Adrenal gland (tissue), 12 donors: ENCODE data around the gene TM9SF2. TPM values are rescaled to one million over a fixed set of nuclear protein-coding genes. Genes with fewer than 3 reads are reported as not detected.
A peak's percentile ranks its signal among the peaks of the same experiment; 100 is the strongest.

Source experiments
- DNase-seq, 7 donors: peaks; one replicate each; pipeline ENCODE4 v3.0.0-alpha.2; 2019 to 2020
- H3K27ac ChIP-seq, 5 donors: fragments of 200-600 bp; sonication (generic) in 4 of 5; 1 replicate in 3 of 5; 2 replicates in 2 of 5; pipeline versions ENCODE4 v1.5.1 to v1.8.0; 2016 to 2020; ENCODE audit warnings: mild to moderate bottlenecking in 1 of 5
- H3K27me3 ChIP-seq: fragments of 200-600 bp; 2 replicates; pipeline ENCODE4 v1.8.0; 2021
- H3K36me3 ChIP-seq, 2 donors: fragments of 200-600 bp; replicated peaks in 1 of 2; 1 replicate in 1 of 2; 2 replicates in 1 of 2; pipeline versions ENCODE4 v1.5.1 to v1.8.0; 2018 to 2022
- H3K4me1 ChIP-seq, 2 donors: fragments of 200-600 bp; replicated peaks in 1 of 2; 1 replicate in 1 of 2; 2 replicates in 1 of 2; pipeline versions ENCODE4 v1.5.1 to v1.8.0; 2018 to 2021
- H3K4me3 ChIP-seq, 4 donors: fragments of 200-600 bp; sonication (generic) in 3 of 4; one replicate each; pipeline ENCODE4 v1.5.1; 2016 to 2018
- H3K9me3 ChIP-seq, 3 donors: fragments of 200-600 bp; sonication (generic) in 1 of 3; replicated peaks in 1 of 3; 1 replicate in 2 of 3; 2 replicates in 1 of 3; pipeline versions ENCODE4 v1.5.1 to v1.8.0; 2016 to 2021
- CTCF ChIP-seq, 6 experiments: fragments of 450-650 bp in 4 of 6; fragments of 200-600 bp in 2 of 6; sonication (generic) in 1 of 6; IDR thresholded peaks; 1 replicate in 5 of 6; 2 replicates in 1 of 6; pipeline versions ENCODE4 v1.5.1 to v1.8.0; 2016 to 2021; ENCODE audit warnings: antibody characterized with exemption in 6 of 6, mild to moderate bottlenecking in 2 of 6, moderate library complexity in 1 of 6
- POLR2A ChIP-seq, 2 donors: fragments of 450-650 bp; IDR thresholded peaks; one replicate each; pipeline ENCODE4 v1.6.1; 2017; ENCODE audit warnings: antibody characterized with exemption in 2 of 2, mild to moderate bottlenecking in 2 of 2, moderate library complexity in 1 of 2
- WGBS, 4 donors: extraction: QIAGEN DNeasy Blood & Tissue Kit in 2 of 4; methylation state at CpG; one replicate each; pipeline versions ENCODE4 v1.1.5 to v1.1.7; 2013 to 2017; 5-methylcytosine and 5-hydroxymethylcytosine counted together
- intact Hi-C, 2 donors: fragments of 100-400 bp; cut with DNase I; formaldehyde crosslinking; loops; one replicate each; pipeline versions ENCODE4 v1.14.1 to v1.15.0; 2022 to 2023
- polyA plus RNA-seq, 3 donors: library from polyadenylated mRNA; stranded (reverse); fragments of 200-250 nt in 2 of 3; fragments of 350-450 nt in 1 of 3; fragmentation: Illumina TruSeq in 1 of 3; extraction: RNeasy Lipid Tissue Mini Kit (QIAGEN cat#74804) in 1 of 3; gene quantifications; one replicate each; pipeline ENCODE4 v1.2.3, GENCODE V29; 2013 to 2014
- total RNA-seq, 9 donors: library from RNA; depleted of rRNA in 4 of 9; stranded (reverse); fragments of >200 nt in 4 of 9; fragments of 120-200 nt in 1 of 9; fragmentation: NEBNext Ultra II Directional in 1 of 9; extraction: Animal tissue kit (Norgen Biotek cat#: 25700) in 1 of 9; gene quantifications; one replicate each; pipeline versions ENCODE4 v1.1.0 to v1.2.4, GENCODE V29; 2013 to 2023
- donor health status: healthy with polysubstance abuse.
- donor health status: Bipolar disorder and iron deficiency.
- donor health status: DM: yes; HTN: yes; CAD: no.
- donor health status: DM: no; HTN: no; CAD: no.
- donor health status: DM: no; HTN: no; CAD: no.
- donor health status: DM: yes; HTN: yes; CAD: no.

Gene TM9SF2
- total and polyA plus RNA-seq, 12 donors: 22.7 to 153 (median 113) TPM

DNA sequence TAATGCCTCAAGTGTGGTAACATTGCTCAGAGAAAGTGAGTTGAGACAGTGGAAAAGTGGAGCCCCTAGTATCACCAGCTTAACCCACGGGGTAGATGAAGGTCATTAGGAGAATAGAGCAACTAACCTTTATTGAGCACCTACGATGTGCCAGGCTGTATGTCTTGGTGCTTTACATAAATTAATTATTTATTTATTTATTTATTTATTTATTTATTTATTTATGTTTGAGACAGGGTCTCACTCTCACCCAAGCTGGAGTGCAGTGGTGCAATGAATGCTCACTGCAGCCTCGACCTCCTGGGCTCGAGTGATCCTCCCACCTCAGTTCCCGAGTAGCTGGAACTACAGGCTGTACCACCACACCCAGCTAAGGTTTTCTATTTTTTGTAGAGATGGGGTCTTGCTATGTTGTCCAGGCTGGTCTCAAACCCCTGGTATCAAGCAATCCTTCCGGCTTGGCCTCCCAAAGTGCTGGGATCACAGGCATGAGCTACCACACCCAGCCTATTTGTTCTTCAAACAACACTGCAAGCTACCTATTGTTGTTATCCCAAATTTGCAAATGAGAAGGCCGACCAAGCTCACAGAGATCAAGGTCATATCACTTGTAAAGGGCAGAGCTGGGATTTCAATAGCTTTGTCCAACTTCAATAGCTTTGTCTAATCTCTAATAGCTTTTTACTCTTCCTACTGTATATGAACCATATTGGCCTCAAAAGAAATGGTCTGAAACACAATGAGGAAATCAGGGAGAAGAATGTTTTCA lies 79.4 kb downstream of the TM9SF2 start:
- TF ChIP-seq CTCF (IDR thresholded peaks at IDR 0.05) (no peak), POLR2A (IDR thresholded peaks at IDR 0.05) (no peak)
- Histone ChIP-seq H3K27ac (no peak overlapping the region), H3K4me3 (no peak overlapping the region), H3K27me3 (no peaks in the 10 kb centered on the region), H3K4me1 (peaks cover 0 to 7% of the 10 kb centered on the region in 2 donors), H3K9me3 (no peaks in the 10 kb centered on the region), H3K36me3 (no peaks in the 10 kb centered on the region)
- DNase-seq: no peak
- 86 to 90% (median 88%) methylated on average over 7 of the region's 7 CpGs for WGBS, 4 donors
- intact Hi-C loops: no loop called here

DNA sequence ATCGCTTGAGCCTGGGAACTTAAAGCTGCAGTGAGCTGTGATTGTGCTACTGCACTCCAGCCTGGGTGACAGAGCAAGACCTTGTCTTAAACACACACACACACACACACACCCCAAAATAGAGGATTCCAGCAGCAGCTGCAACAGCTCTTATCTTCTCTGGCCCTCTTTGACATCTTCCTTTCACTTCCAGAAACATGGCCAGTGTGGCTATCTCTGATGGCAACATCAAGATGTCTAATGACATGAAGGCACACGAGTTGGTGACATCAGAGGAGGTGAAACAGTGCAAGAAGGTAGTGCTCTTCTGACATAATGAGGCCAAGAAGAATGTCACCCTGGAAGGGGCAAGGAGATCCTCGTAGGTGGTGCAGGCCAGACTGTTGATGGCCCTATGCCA lies 81.2 kb downstream of the TM9SF2 start:
- DNase-seq: peak in 1 of 7 donors; percentile 40
- intact Hi-C loops: no loop called here
- Histone ChIP-seq H3K36me3 (no peaks in the 10 kb centered on the region), H3K4me1 (peaks cover 0 to 7% of the 10 kb centered on the region in 2 donors), H3K27ac (no peak overlapping the region), H3K4me3 (no peak overlapping the region), H3K9me3 (no peaks in the 10 kb centered on the region), H3K27me3 (no peaks in the 10 kb centered on the region)
- WGBS, 4 donors: 55 to 91% (median 71%) methylated on average over 2 to 3 of the region's 3 CpGs
- no peak for TF ChIP-seq CTCF (IDR thresholded peaks at IDR 0.05)
- TF ChIP-seq POLR2A (IDR thresholded peaks at IDR 0.05): no peak

DNA sequence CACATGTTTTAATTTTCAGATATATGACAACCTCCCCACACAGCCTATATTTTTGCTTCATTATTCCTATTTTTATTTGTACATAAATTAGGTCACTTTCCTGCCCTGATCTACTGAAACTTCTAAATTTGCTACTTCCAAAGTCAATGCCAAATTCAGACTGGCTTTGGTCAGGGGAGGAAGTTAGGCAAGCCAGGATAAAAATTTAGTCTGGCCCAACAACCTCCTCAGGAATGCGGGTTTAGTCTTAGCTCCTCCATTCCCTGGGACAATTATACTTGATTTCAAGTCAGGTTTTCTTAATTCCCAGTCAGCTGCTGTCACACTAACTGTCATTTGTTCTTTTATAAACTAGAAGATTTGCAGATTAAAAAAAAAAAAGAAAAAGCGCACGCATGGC lies 84.3 kb downstream of the TM9SF2 start:
- Histone ChIP-seq H3K27me3 (no peaks in the 10 kb centered on the region), H3K27ac (no peak overlapping the region), H3K9me3 (no peaks in the 10 kb centered on the region), H3K4me1 (no peaks in the 10 kb centered on the region), H3K4me3 (no peak overlapping the region), H3K36me3 (no peaks in the 10 kb centered on the region)
- WGBS, 4 donors: 71 to 84% (median 75%) methylated on average over 3 of the region's 3 CpGs
- no peak for DNase-seq
- intact Hi-C loops: no loop called here
- TF ChIP-seq POLR2A (IDR thresholded peaks at IDR 0.05) (no peak), CTCF (IDR thresholded peaks at IDR 0.05) (no peak)

GRCh38 chr13:99587021-99587420 lies 85.7 kb downstream of the TM9SF2 start:
- H3K27ac ChIP-seq: no peak overlapping the region
- no peak overlapping the region for H3K4me3 ChIP-seq
- H3K9me3 ChIP-seq: no peaks in the 10 kb centered on the region
- WGBS, 4 donors: 85 to 92% (median 90%) methylated on average over 8 of the region's 8 CpGs
- H3K4me1 ChIP-seq: no peaks in the 10 kb centered on the region
- peak in 1 of 7 donors; percentile 5 for DNase-seq
- H3K27me3 ChIP-seq: no peaks in the 10 kb centered on the region
- no peak for TF ChIP-seq CTCF (IDR thresholded peaks at IDR 0.05)
- no peak for TF ChIP-seq POLR2A (IDR thresholded peaks at IDR 0.05)
- intact Hi-C loops: no loop called here
- no peaks in the 10 kb centered on the region for H3K36me3 ChIP-seq
